Astrocyte (in vitro differentiated cells and primary cell): Measurements from ENCODE around the gene NR2C2.

Source experiments
- EZH2 ChIP-seq: IDR thresholded peaks from 2 replicates; pipeline ENCODE4 v1.6.1; 2012; ENCODE audit warnings: mild to moderate bottlenecking, low read length, inconsistent platforms; ENCODE audit not compliant: insufficient read depth
- TF ChIP-seq, protein P1 (sequence below): IDR thresholded peaks from 2 replicates; pipeline ENCODE4 v1.5.1; 2011; ENCODE audit warnings: low read depth, mild to moderate bottlenecking, inconsistent platforms, low read length, moderate library complexity; ENCODE audit not compliant: insufficient read depth

DNA sequence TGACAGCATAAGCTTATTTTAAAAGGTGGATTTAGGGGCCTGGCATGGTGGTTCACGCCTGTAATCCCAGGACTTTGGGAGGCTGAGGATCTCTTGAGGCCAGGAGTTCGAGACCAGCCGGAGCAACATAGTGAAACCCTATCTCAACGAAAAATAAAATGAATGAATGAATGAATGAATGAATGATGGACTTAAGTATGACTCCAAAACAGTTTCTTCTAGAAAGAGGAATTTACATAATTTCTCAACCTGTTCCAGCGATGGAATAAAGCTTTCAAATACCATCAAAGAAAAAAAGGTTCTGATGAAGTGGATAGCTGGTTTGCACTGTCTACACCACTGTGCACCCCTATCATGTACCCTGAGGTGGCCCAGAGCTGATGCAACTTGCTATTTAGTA, 20.1 kb upstream of the NR2C2 start:
- TF ChIP-seq, protein P1, sequence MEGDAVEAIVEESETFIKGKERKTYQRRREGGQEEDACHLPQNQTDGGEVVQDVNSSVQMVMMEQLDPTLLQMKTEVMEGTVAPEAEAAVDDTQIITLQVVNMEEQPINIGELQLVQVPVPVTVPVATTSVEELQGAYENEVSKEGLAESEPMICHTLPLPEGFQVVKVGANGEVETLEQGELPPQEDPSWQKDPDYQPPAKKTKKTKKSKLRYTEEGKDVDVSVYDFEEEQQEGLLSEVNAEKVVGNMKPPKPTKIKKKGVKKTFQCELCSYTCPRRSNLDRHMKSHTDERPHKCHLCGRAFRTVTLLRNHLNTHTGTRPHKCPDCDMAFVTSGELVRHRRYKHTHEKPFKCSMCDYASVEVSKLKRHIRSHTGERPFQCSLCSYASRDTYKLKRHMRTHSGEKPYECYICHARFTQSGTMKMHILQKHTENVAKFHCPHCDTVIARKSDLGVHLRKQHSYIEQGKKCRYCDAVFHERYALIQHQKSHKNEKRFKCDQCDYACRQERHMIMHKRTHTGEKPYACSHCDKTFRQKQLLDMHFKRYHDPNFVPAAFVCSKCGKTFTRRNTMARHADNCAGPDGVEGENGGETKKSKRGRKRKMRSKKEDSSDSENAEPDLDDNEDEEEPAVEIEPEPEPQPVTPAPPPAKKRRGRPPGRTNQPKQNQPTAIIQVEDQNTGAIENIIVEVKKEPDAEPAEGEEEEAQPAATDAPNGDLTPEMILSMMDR = no peak
- TF ChIP-seq EZH2 = no peak
